PC-9 (cell line): ENCODE measurements around the gene METTL16. TPM values are rescaled to one million over a fixed set of nuclear protein-coding genes. Genes with fewer than 3 reads are reported as not detected.

ENCODE experiments used
- BruUV-seq: library from RNA; stranded (reverse); fragments of 400-500 nt; replicated peaks from 2 replicates; lab custom pipeline; 2021; lab: Mats Ljungman, UMichigan
- CTCF ChIA-PET: fragments of 300-600 bp; sonication (Branson Sonifier 250); formaldehyde crosslinking; loops from one replicate; lab custom pipeline; 2022; ENCODE audit warnings: antibody characterized with exemption; lab: Charles Lee
- POLR2A ChIA-PET: fragments of 300-600 bp; sonication (Branson Sonifier 250); formaldehyde crosslinking; loops from one replicate; lab custom pipeline; 2022; ENCODE audit warnings: antibody characterized with exemption; ENCODE audit not compliant: unreplicated experiment; lab: Charles Lee
- DNase-seq, 2 experiments: peaks; one replicate each; pipeline versions ENCODE4 v3.0.0 to v3.0.0-alpha.2; 2015 to 2022; ENCODE audit warnings: mixed read lengths in 1 of 2
- H2AFZ ChIP-seq: fragments of 200-600 bp; sonication (generic); 2 replicates; pipeline ENCODE4 v1.8.1; 2017; ENCODE audit warnings: antibody characterized with exemption
- H3F3A ChIP-seq: fragments of 200-600 bp; sonication (generic); 2 replicates; pipeline ENCODE4 v1.8.1; 2017; ENCODE audit warnings: antibody characterized with exemption, mild to moderate bottlenecking, low read depth; ENCODE audit not compliant: insufficient read depth
- H3K27ac ChIP-seq: fragments of 200-600 bp; sonication (generic); 2 replicates; pipeline ENCODE4 v1.6.1; 2016; ENCODE audit warnings: mixed run types
- H3K27me3 ChIP-seq: fragments of 200-600 bp; sonication (generic); 2 replicates; pipeline ENCODE4 v1.6.1; 2016; ENCODE audit warnings: low read depth, mixed run types; ENCODE audit not compliant: insufficient read depth
- H3K36me3 ChIP-seq: fragments of 200-600 bp; sonication (generic); 2 replicates; pipeline ENCODE4 v1.6.1; 2016; ENCODE audit warnings: low read depth, mixed run types
- H3K4me1 ChIP-seq: fragments of 200-600 bp; sonication (generic); replicated peaks from 2 replicates; pipeline ENCODE4 v1.6.1; 2016; ENCODE audit warnings: mixed run types; ENCODE audit not compliant: insufficient read depth
- H3K4me2 ChIP-seq: fragments of 200-600 bp; sonication (generic); 2 replicates; pipeline ENCODE4 v1.6.1; 2017; ENCODE audit warnings: mixed run types
- H3K4me3 ChIP-seq: fragments of 200-600 bp; sonication (generic); 2 replicates; pipeline ENCODE4 v1.6.1; 2016; ENCODE audit warnings: mixed run types
- H3K79me2 ChIP-seq: fragments of 200-600 bp; sonication (generic); 2 replicates; pipeline ENCODE4 v1.6.1; 2017; ENCODE audit warnings: low read depth, mixed run types
- H3K9me2 ChIP-seq: fragments of 200-600 bp; sonication (generic); 2 replicates; pipeline ENCODE4 v1.8.1; 2017; ENCODE audit warnings: mild to moderate bottlenecking; ENCODE audit not compliant: insufficient read depth
- H3K9me3 ChIP-seq: fragments of 200-600 bp; sonication (generic); 2 replicates; pipeline ENCODE4 v1.8.1; 2016; ENCODE audit warnings: low read depth; ENCODE audit not compliant: insufficient read depth
- H4K20me1 ChIP-seq: fragments of 200-600 bp; sonication (generic); 2 replicates; pipeline ENCODE4 v1.8.1; 2017; ENCODE audit not compliant: insufficient read depth
- CTCF ChIP-seq: fragments of 200-600 bp; sonication (generic); conservative IDR thresholded peaks from 2 replicates; pipeline ENCODE4 v1.6.1; 2017; ENCODE audit warnings: mixed run types, antibody characterized with exemption, mild to moderate bottlenecking, moderate library complexity
- EZH2 ChIP-seq: fragments of 200-600 bp; sonication (generic); IDR thresholded peaks from 2 replicates; pipeline ENCODE4 v1.8.0; 2017; ENCODE audit warnings: antibody characterized with exemption, low read depth
- intact Hi-C: fragments of 100-400 bp; cut with micrococcal nuclease; formaldehyde crosslinking; loops from one replicate; pipeline ENCODE4 v1.10.0; 2022; ENCODE audit not compliant: unreplicated experiment
- total RNA-seq: library from RNA; stranded (reverse); gene quantifications from 2 replicates; pipeline ENCODE4 v1.2.3, GENCODE V29; 2021

METTL16 gene
- total RNA-seq, 1 experiment from 2014 or later, result 46.2 TPM

GRCh38 chr17:2521257-2521656 lies 9.6 kb upstream of the METTL16 start:
- no peaks in the 10 kb centered on the region for H3K9me3 ChIP-seq
- no peak overlapping the region for H2AFZ ChIP-seq
- ChIA-PET POLR2A (no interaction called here), CTCF (interaction anchor here (0.6 kb wide), 1 partner anchor 557 kb away, joined by 8 read pairs; no protein-coding TSS in a partner anchor)
- no peaks in the 10 kb centered on the region for H3K36me3 ChIP-seq
- no peaks in the 10 kb centered on the region for H3K4me1 ChIP-seq
- BruUV-seq, result no TSS peak
- no peak for DNase-seq
- H3K9me2 ChIP-seq, result no peaks in the 10 kb centered on the region
- no peak overlapping the region for H3K4me3 ChIP-seq
- H3K27ac ChIP-seq, result no peak overlapping the region
- TF ChIP-seq EZH2 (no peak), CTCF (no peak)
- H3F3A ChIP-seq, result no peaks in the 10 kb centered on the region
- no peaks in the 10 kb centered on the region for H4K20me1 ChIP-seq
- H3K4me2 ChIP-seq, result no peak overlapping the region
- H3K79me2 ChIP-seq, result no peaks in the 10 kb centered on the region
- intact Hi-C loops, result no loop called here
- no peaks in the 10 kb centered on the region for H3K27me3 ChIP-seq

GRCh38 chr17:2517539-2517938 lies 5.9 kb upstream of the METTL16 start:
- no peaks in the 10 kb centered on the region for H3K36me3 ChIP-seq
- no peak overlapping the region for H2AFZ ChIP-seq
- CTCF ChIA-PET, result no interaction called here
- no peak overlapping the region for H3K27ac ChIP-seq
- H3K4me1 ChIP-seq, result no peaks in the 10 kb centered on the region
- no TSS peak for BruUV-seq
- no peak for DNase-seq
- H4K20me1 ChIP-seq, result no peaks in the 10 kb centered on the region
- no peak for TF ChIP-seq CTCF
- TF ChIP-seq EZH2, result no peak
- peaks cover 11% of the 10 kb centered on the region; the same call in 1 of the 2 replicates for H3K79me2 ChIP-seq
- H3K9me2 ChIP-seq, result no peaks in the 10 kb centered on the region
- H3F3A ChIP-seq, result peaks cover 10% of the 10 kb centered on the region; the same call in 1 of the 2 replicates
- H3K27me3 ChIP-seq, result no peaks in the 10 kb centered on the region
- POLR2A ChIA-PET, result no interaction called here
- intact Hi-C loops, result no loop called here
- no peak overlapping the region for H3K4me3 ChIP-seq
- no peak overlapping the region for H3K4me2 ChIP-seq
- H3K9me3 ChIP-seq, result no peaks in the 10 kb centered on the region

DNA sequence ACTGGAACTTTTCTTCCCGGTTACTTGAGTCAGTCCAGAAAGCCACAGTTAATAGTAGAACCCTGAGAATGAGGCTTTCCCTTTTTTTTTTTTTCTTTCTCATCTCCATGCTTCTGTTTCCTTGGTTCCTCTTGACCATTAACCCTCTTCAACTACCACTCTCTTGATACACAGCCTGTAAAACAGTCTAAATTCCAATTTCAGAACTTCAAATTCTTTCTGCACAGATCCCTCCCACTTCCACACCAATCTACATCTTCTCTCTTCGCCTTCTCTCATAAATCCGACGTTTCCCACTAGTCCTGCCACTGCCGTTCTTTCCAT lies 588 bp downstream of the METTL16 start:
- TF ChIP-seq CTCF (no peak), EZH2 (no peak)
- no peak for DNase-seq
- no peaks in the 10 kb centered on the region for H4K20me1 ChIP-seq
- H2AFZ ChIP-seq, result peak overlapping the region; percentile 94
- intact Hi-C loops, result loop anchor here (1.0 kb wide), 1 partner anchor 83 kb away; no protein-coding TSS in a partner anchor
- H3K4me1 ChIP-seq, result peaks cover 13% of the 10 kb centered on the region
- BruUV-seq, result TSS peak; percentile 65
- H3K27ac ChIP-seq, result peak overlapping the region; percentile 94
- no peaks in the 10 kb centered on the region for H3K36me3 ChIP-seq
- peaks cover 23% of the 10 kb centered on the region for H3F3A ChIP-seq
- ChIA-PET POLR2A (interaction anchor here (0.6 to 1.3 kb wide), 4 partner anchors 82 to 112 kb away, joined by 4 to 18 read pairs (median 10); partner anchors contain the start of gene PAFAH1B1), CTCF (no interaction called here)
- H3K4me3 ChIP-seq, result peak overlapping the region; percentile 82
- no peaks in the 10 kb centered on the region for H3K9me3 ChIP-seq
- H3K79me2 ChIP-seq, result peaks cover 52% of the 10 kb centered on the region
- H3K4me2 ChIP-seq, result peak overlapping the region; percentile 83
- no peaks in the 10 kb centered on the region for H3K27me3 ChIP-seq
- H3K9me2 ChIP-seq, result no peaks in the 10 kb centered on the region
